K562 (cell line): ENCODE data around the gene WSCD1. TPM values are rescaled to one million over a fixed set of nuclear protein-coding genes. Genes with fewer than 3 reads are reported as not detected.

ENCODE experiments used
- ATF3 ChIP-seq, 2 experiments: fragments of 450-650 bp in 1 of 2; sonication (generic) in 1 of 2; formaldehyde crosslinking in 1 of 2; IDR thresholded peaks in 1 of 2; conservative IDR thresholded peaks in 1 of 2; 2 replicates each; pipeline versions ENCODE4 v1.6.1 to v1.8.1; 2016 to 2023; ENCODE audit warnings: mild to moderate bottlenecking in 2 of 2, moderate library complexity in 2 of 2, inconsistent platforms in 1 of 2, missing genetic modification reagents in 1 of 2
- CHCHD3 ChIP-seq: fragments of 250-450 bp; sonication (Bioruptor Pico); IDR thresholded peaks from 2 replicates; pipeline ENCODE4 v2.1.2; 2022; ENCODE audit warnings: mild to moderate bottlenecking
- DIDO1 ChIP-seq: fragments of 450-650 bp; IDR thresholded peaks from 2 replicates; pipeline ENCODE4 v1.6.1; 2016; ENCODE audit warnings: low read depth, missing biosample characterization, missing genetic modification characterization
- GABPB2 ChIP-seq: fragments of 250-450 bp; sonication (Bioruptor Pico); conservative IDR thresholded peaks from 2 replicates; pipeline ENCODE4 v1.5.1; 2021; ENCODE audit warnings: mild to moderate bottlenecking
- HEY1 ChIP-seq: fragments of 250-450 bp; sonication (Bioruptor Pico); IDR thresholded peaks from 2 replicates; pipeline ENCODE4 v1.5.0; 2020; ENCODE audit warnings: mild to moderate bottlenecking, moderate library complexity, borderline replicate concordance
- MYBL2 ChIP-seq, 2 experiments: fragments of 450-650 bp in 1 of 2; sonication (generic) in 1 of 2; formaldehyde crosslinking in 1 of 2; IDR thresholded peaks; 2 replicates each; pipeline versions ENCODE4 v1.6.1 to v1.8.1; 2017 to 2022; ENCODE audit warnings: borderline replicate concordance in 1 of 2, inconsistent platforms in 1 of 2, low read depth in 1 of 2, mild to moderate bottlenecking in 1 of 2, missing genetic modification reagents in 1 of 2, moderate library complexity in 1 of 2
- RREB1 ChIP-seq: fragments of 250-450 bp; sonication (Bioruptor Pico); IDR thresholded peaks from 2 replicates; pipeline ENCODE4 v1.4.0; 2020
- polyA plus RNA-seq, 8 experiments: library from polyadenylated mRNA; depleted of rRNA in 4 of 8; stranded (reverse) in 5 of 8; unstranded in 3 of 8; fragments of >200 nt; fragmentation: Nextera tagmentation in 2 of 8; fragmentation: Illumina TruSeq in 1 of 8; extraction: Ambion mirVana in 2 of 8; extraction: Trizol in 1 of 8; gene quantifications; 2 replicates each; pipeline versions ENCODE4 v1.2.1 to v1.2.3, GENCODE V29; 2011 to 2014; ENCODE audit warnings: inconsistent platforms in 1 of 8, missing spikeins in 1 of 8
- total RNA-seq, 7 experiments: library from RNA; depleted of rRNA in 6 of 7; stranded (reverse); fragments of >200 nt in 6 of 7; fragmentation: Illumina TruSeq in 2 of 7; extraction: Trizol in 2 of 7; gene quantifications; 2 replicates each; pipeline versions ENCODE4 v1.2.1 to v1.2.3, GENCODE V29; 2011 to 2021; ENCODE audit warnings: low replicate concordance in 1 of 7
- TF ChIP-seq, protein P1 (sequence below), 2 experiments: fragments of 450-650 bp; IDR thresholded peaks; 2 replicates each; pipeline ENCODE4 v1.6.1; 2016; ENCODE audit warnings: mild to moderate bottlenecking in 2 of 2, borderline replicate concordance in 1 of 2, low read depth in 1 of 2, moderate library complexity in 1 of 2

The WSCD1 gene
- total and polyA plus RNA-seq, 9 of the 15 experiments (the other 6 are each of a cell fraction or from before 2014, with no cell fraction given): not detected

GRCh38 chr17:6070430-6070912 lies 292 bp downstream of the WSCD1 start (continued):
- TF ChIP-seq, protein P1, sequence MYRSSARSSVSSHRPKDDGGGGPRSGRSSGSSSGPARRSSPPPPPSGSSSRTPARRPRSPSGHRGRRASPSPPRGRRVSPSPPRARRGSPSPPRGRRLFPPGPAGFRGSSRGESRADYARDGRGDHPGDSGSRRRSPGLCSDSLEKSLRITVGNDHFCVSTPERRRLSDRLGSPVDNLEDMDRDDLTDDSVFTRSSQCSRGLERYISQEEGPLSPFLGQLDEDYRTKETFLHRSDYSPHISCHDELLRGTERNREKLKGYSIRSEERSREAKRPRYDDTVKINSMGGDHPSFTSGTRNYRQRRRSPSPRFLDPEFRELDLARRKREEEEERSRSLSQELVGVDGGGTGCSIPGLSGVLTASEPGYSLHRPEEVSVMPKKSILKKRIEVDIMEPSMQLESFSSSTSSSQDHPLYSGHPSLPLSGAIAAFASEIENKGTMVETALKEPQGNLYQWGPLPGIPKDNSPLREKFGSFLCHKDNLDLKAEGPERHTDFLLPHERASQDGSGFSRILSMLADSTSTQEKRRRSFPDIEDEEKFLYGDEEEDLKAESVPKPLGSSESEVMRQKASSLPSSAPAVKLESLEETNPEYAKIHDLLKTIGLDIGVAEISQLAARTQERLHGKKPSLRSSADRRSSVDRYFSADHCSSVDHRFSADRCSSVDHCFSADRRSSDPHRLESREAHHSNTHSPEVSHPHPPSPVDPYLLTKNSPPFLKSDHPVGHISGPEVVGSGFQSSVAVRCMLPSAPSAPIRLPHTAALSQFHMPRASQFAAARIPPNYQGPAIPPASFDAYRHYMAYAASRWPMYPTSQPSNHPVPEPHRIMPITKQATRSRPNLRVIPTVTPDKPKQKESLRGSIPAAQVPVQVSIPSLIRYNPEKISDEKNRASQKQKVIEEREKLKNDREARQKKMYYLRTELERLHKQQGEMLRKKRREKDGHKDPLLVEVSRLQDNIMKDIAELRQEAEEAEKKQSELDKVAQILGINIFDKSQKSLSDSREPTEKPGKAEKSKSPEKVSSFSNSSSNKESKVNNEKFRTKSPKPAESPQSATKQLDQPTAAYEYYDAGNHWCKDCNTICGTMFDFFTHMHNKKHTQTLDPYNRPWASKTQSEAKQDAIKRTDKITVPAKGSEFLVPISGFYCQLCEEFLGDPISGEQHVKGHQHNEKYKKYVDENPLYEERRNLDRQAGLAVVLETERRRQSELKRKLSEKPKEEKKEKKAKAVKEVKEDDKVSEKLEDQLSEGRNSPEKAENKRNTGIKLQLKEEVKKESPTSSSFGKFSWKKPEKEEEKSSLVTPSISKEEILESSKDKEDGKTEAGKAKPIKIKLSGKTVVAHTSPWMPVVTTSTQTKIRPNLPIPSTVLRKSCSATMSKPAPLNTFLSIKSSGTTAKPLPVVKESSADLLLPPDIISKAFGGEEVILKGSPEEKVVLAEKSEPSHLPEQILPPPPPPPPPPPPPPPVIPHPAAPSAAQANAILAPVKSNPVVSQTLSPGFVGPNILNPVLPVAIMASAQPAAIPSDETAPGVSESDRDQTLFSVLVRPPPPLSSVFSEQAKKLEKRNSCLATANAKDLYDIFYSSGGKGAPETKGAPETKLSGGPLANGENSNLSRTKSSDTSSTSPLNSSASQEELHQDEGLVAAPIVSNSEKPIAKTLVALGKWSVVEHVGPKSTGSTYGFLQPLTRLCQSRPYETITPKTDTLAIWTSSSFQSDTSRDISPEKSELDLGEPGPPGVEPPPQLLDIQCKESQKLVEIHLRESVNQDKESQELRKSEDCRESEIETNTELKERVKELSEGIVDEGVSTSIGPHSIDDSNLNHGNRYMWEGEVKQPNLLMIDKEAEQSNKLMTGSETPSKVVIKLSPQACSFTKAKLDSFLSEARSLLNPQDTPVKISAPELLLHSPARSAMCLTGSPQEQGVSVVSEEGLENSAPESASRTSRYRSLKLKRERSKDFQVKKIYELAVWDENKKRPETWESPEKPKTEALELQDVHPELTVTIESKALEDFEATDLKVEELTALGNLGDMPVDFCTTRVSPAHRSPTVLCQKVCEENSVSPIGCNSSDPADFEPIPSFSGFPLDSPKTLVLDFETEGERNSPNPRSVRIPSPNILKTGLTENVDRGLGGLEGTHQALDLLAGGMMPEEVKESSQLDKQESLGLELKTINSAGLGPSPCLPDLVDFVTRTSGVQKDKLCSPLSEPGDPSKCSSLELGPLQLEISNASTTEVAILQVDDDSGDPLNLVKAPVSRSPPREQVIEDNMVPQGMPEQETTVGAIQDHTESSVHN (IDR thresholded peaks at IDR 0.05; ENCODE audit: borderline replicate concordance in 1 of 2, low read depth in 1 of 2): no peak
- no peak for TF ChIP-seq ATF3 (IDR thresholded peaks at IDR 0.05)
- TF ChIP-seq ATF3 (CRISPR knock-in tag; conservative IDR thresholded peaks at IDR 0.05): no peak
- TF ChIP-seq HEY1 (CRISPR knock-in tag): no peak
- TF ChIP-seq GABPB2: no peak
- TF ChIP-seq DIDO1 (tag): no peak
- TF ChIP-seq CHCHD3: no peak
- TF ChIP-seq RREB1 (CRISPR knock-in tag): no peak
- no peak for TF ChIP-seq MYBL2 (IDR thresholded peaks at IDR 0.05; ENCODE audit: low read depth)
- TF ChIP-seq MYBL2 (CRISPR knock-in tag; IDR thresholded peaks at IDR 0.05; ENCODE audit: borderline replicate concordance): no peak
